Osteocyte (in vitro differentiated cells): ENCODE results near the gene C11orf71. TPM values are rescaled to one million over a fixed set of nuclear protein-coding genes. Genes with fewer than 3 reads are reported as not detected.

Experiments used
- DNase-seq: peaks from one replicate; pipeline ENCODE4 v3.0.0; 2021; ENCODE audit warnings: mixed read lengths; ENCODE audit not compliant: unreplicated experiment; ENCODE audit errors: extremely low spot score
- H3K27ac Mint-ChIP-seq: one replicate; pipeline ENCODE4 v1.8.0; 2021; ENCODE audit warnings: mild to moderate bottlenecking, mixed read lengths; ENCODE audit not compliant: unreplicated experiment
- H3K27me3 Mint-ChIP-seq: one replicate; pipeline ENCODE4 v1.8.0; 2021; ENCODE audit warnings: mixed read lengths; ENCODE audit not compliant: unreplicated experiment
- H3K36me3 Mint-ChIP-seq: one replicate; pipeline ENCODE4 v1.8.0; 2021; ENCODE audit warnings: mixed read lengths; ENCODE audit not compliant: unreplicated experiment
- H3K4me1 Mint-ChIP-seq: one replicate; pipeline ENCODE4 v1.8.0; 2021; ENCODE audit warnings: mixed read lengths; ENCODE audit not compliant: unreplicated experiment
- H3K4me3 Mint-ChIP-seq: one replicate; pipeline ENCODE4 v1.8.0; 2021; ENCODE audit warnings: mild to moderate bottlenecking, moderate library complexity, mixed read lengths; ENCODE audit not compliant: unreplicated experiment
- H3K9me3 Mint-ChIP-seq: one replicate; pipeline ENCODE4 v1.8.0; 2021; ENCODE audit warnings: mixed read lengths; ENCODE audit not compliant: unreplicated experiment
- long read RNA-seq: library from polyadenylated mRNA; unstranded; transcript quantifications from one replicate; pipeline ENCODE4 v2.0.0, GENCODE V29; 2021
- total RNA-seq: library from RNA; stranded (reverse); gene quantifications from 2 replicates; pipeline ENCODE4 v1.2.1, GENCODE V29; 2021
- TF ChIP-seq, protein P1 (sequence below): fragments of 200-600 bp; sonication (generic); IDR thresholded peaks from 2 replicates; pipeline ENCODE4 v1.5.0; 2021; ENCODE audit warnings: antibody characterized with exemption, mild to moderate bottlenecking, moderate library complexity

C11orf71 gene, protein sequence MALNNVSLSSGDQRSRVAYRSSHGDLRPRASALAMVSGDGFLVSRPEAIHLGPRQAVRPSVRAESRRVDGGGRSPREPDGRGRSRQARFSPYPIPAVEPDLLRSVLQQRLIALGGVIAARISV
- total RNA-seq, result 6.8 TPM in 2 replicates
- long read RNA-seq, transcript C11orf71-202 (1 exons, 1,980 nt), result major isoform, 26 of 26 reads
- long read RNA-seq, partial matches to known transcripts, result 0 of 26 reads
- long read RNA-seq, other reads (novel, unspliced or antisense), result 0 of 26 reads

- H3K27ac Mint-ChIP-seq, result peak within 1 kb of the TSS; percentile 99
- no peaks in the 10 kb centered on the region for H3K27me3 Mint-ChIP-seq
- TF ChIP-seq, protein P1, sequence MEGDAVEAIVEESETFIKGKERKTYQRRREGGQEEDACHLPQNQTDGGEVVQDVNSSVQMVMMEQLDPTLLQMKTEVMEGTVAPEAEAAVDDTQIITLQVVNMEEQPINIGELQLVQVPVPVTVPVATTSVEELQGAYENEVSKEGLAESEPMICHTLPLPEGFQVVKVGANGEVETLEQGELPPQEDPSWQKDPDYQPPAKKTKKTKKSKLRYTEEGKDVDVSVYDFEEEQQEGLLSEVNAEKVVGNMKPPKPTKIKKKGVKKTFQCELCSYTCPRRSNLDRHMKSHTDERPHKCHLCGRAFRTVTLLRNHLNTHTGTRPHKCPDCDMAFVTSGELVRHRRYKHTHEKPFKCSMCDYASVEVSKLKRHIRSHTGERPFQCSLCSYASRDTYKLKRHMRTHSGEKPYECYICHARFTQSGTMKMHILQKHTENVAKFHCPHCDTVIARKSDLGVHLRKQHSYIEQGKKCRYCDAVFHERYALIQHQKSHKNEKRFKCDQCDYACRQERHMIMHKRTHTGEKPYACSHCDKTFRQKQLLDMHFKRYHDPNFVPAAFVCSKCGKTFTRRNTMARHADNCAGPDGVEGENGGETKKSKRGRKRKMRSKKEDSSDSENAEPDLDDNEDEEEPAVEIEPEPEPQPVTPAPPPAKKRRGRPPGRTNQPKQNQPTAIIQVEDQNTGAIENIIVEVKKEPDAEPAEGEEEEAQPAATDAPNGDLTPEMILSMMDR, result peak; percentile 6
- peak within 1 kb of the TSS; percentile 89 for H3K4me3 Mint-ChIP-seq
- H3K36me3 Mint-ChIP-seq, result peaks cover 22% of the 10 kb centered on the region
- no peaks in the 10 kb centered on the region for H3K9me3 Mint-ChIP-seq
- peak; percentile 98 for DNase-seq
- H3K4me1 Mint-ChIP-seq, result peaks cover 43% of the 10 kb centered on the region
These were observed at the start of gene C11orf71, which contains the start of gene RBM7 for GRCh38 chr11:114400216-114400914. C11orf71 (minus strand) TSS chr11:114400511; CDS start chr11:114400331, 180 bp downstream. RBM7 (plus strand) TSS chr11:114400666; CDS start chr11:114400672, 6 bp downstream.

- Mint-ChIP-seq H3K27ac (no peak overlapping the region), H3K4me3 (no peak overlapping the region), H3K27me3 (no peaks in the 10 kb centered on the region), H3K9me3 (no peaks in the 10 kb centered on the region), H3K36me3 (peaks cover 38% of the 10 kb centered on the region), H3K4me1 (peaks cover 27% of the 10 kb centered on the region)
- TF ChIP-seq, protein P1, result no peak
- no peak for DNase-seq
These were observed 49.5 kb upstream of the C11orf71 start for GRCh38 chr11:114449845-114450244.

DNA sequence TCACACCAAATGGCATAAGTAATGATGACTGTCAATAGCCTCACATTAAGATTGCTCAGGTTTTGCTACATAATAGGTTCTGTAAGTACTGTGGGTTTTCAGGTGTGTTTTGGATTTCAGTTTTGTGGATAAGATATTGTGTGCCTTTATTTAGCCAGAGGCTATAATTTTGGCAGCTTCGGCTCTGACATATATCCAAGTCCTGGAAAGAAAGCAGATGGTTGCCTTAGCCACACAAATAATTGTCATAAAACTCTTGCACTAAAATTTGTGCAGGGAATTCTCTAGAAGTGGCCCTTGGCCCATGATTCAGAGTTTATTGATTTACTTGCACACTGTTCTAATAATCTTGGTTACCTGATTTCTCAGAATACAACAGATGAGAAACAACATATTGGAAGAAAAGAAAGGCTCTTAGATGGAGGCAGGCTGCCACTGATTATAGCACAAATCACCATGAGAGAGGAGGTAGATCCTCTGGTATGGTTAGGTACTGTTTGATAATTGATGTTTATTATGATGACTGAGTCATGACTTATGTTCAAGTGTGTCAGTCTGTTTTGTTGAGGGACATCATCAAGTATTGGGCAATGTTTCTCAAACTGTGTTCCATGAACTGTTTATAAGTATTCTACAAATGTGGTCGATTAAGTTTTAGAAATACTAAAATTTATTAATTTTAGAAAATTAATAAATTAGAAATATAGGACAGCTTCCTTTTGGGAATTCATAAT is 48.6 kb upstream of the C11orf71 start:
- Mint-ChIP-seq H3K27ac (peak overlapping the region; percentile 92), H3K4me1 (peaks cover 27% of the 10 kb centered on the region), H3K9me3 (no peaks in the 10 kb centered on the region), H3K4me3 (no peak overlapping the region), H3K36me3 (peaks cover 47% of the 10 kb centered on the region), H3K27me3 (no peaks in the 10 kb centered on the region)
- TF ChIP-seq, protein P1, result no peak
- no peak for DNase-seq

GRCh38 chr11:114447892-114448291 is 47.6 kb upstream of the C11orf71 start:
- TF ChIP-seq, protein P1, result no peak
- Mint-ChIP-seq H3K27ac (peak overlapping the region; percentile 92), H3K36me3 (peaks cover 44% of the 10 kb centered on the region), H3K4me3 (no peak overlapping the region), H3K9me3 (no peaks in the 10 kb centered on the region), H3K4me1 (peaks cover 28% of the 10 kb centered on the region), H3K27me3 (no peaks in the 10 kb centered on the region)
- DNase-seq, result no peak
